GM21367 (cell line): ENCODE results near the gene ARHGEF40.

Experiments used
- ATAC-seq: cut with Tn5 transposase; IDR thresholded peaks from one replicate; pipeline ENCODE4 v1.9.1; 2021; ENCODE audit not compliant: unreplicated experiment

Gene ARHGEF40

GRCh38 chr14:21058903-21059302, 11.2 kb upstream of the ARHGEF40 start:
- no peak for ATAC-seq

- ATAC-seq: no peak
Observed at GRCh38 chr14:21059842-21060613, 10.1 kb upstream of the ARHGEF40 start.

- ATAC-seq: no peak
Observed at GRCh38 chr14:21060614-21061346, 9.3 kb upstream of the ARHGEF40 start.

GRCh38 chr14:21061347-21061668, 8.8 kb upstream of the ARHGEF40 start:
- no peak for ATAC-seq

- ATAC-seq: no peak
Observed at GRCh38 chr14:21063479-21063878, 6.6 kb upstream of the ARHGEF40 start.

GRCh38 chr14:21066882-21067502, 3.1 kb upstream of the ARHGEF40 start:
- ATAC-seq: no peak

GRCh38 chr14:21068521-21069387, 1.4 kb upstream of the ARHGEF40 start:
- ATAC-seq: no peak

- ATAC-seq: no peak
Observed at GRCh38 chr14:21069388-21070082, 569 bp upstream of the ARHGEF40 start.

- ATAC-seq: no peak
Observed at GRCh38 chr14:21070610-21071224, 613 bp downstream of the ARHGEF40 start.

- ATAC-seq: peak; percentile 51
Observed at GRCh38 chr14:21071225-21072030, 1.3 kb downstream of the ARHGEF40 start.

GRCh38 chr14:21072031-21072473, 1.9 kb downstream of the ARHGEF40 start:
- ATAC-seq: no peak

GRCh38 chr14:21072781-21073339, 2.8 kb downstream of the ARHGEF40 start:
- no peak for ATAC-seq

- no peak for ATAC-seq
Observed at GRCh38 chr14:21073921-21074320, 3.8 kb downstream of the ARHGEF40 start.

- no peak for ATAC-seq
Observed at GRCh38 chr14:21074398-21075272, 4.5 kb downstream of the ARHGEF40 start.

- no peak for ATAC-seq
Observed at GRCh38 chr14:21075719-21076437, 5.8 kb downstream of the ARHGEF40 start.

GRCh38 chr14:21077672-21078071, 7.6 kb downstream of the ARHGEF40 start:
- no peak for ATAC-seq

- ATAC-seq: no peak
Observed at GRCh38 chr14:21078287-21078686, 8.2 kb downstream of the ARHGEF40 start.
